WTC11 (cell line): Measurements from ENCODE around the gene NCCRP1. TPM values are rescaled to one million over a fixed set of nuclear protein-coding genes. Genes with fewer than 3 reads are reported as not detected.
A peak's percentile ranks its signal among the peaks of the same experiment; 100 is the strongest.

Experiments used
- ATAC-seq: fragments of 200-7000 bp; cut with Tn5 transposase; 2 replicates; pipeline ENCODE4 v1.10.0; 2021; ENCODE audit warnings: mild to moderate bottlenecking, moderate library complexity
- Bru-seq: library from RNA; stranded (reverse); fragments of 400-500 nt; gene quantifications from one replicate; lab custom pipeline; 2021; lab: Mats Ljungman, UMichigan
- CTCF ChIA-PET: fragments of 300-600 bp; sonication (Branson Sonifier 250); formaldehyde crosslinking; loops from one replicate; lab custom pipeline; 2021; ENCODE audit warnings: antibody characterized with exemption; lab: Charles Lee
- POLR2A ChIA-PET: fragments of 350-600 bp; sonication (Branson Sonifier 250); formaldehyde crosslinking; loops from one replicate; lab custom pipeline; 2021; ENCODE audit warnings: antibody characterized with exemption; lab: Charles Lee
- DNase-seq: peaks from one replicate; pipeline ENCODE4 v3.0.0; 2021; ENCODE audit warnings: low spot score
- H3K27ac Mint-ChIP-seq: 2 replicates; pipeline ENCODE4 v1.8.0; 2021; ENCODE audit warnings: mixed read lengths
- H3K27me3 Mint-ChIP-seq: 2 replicates; pipeline ENCODE4 v1.8.0; 2021; ENCODE audit warnings: low read depth, mild to moderate bottlenecking, moderate library complexity, mixed read lengths
- H3K36me3 Mint-ChIP-seq: 2 replicates; pipeline ENCODE4 v1.8.0; 2021; ENCODE audit warnings: mixed read lengths
- H3K4me1 Mint-ChIP-seq: 2 replicates; pipeline ENCODE4 v1.8.0; 2022; ENCODE audit warnings: mixed read lengths
- H3K4me3 Mint-ChIP-seq: 2 replicates; pipeline ENCODE4 v1.8.0; 2021; ENCODE audit warnings: mild to moderate bottlenecking, moderate library complexity, mixed read lengths
- H3K9me3 Mint-ChIP-seq: 2 replicates; pipeline ENCODE4 v1.8.0; 2021; ENCODE audit warnings: mixed read lengths
- AR ChIP-seq: fragments of 250-450 bp; sonication (Bioruptor Pico); IDR thresholded peaks from 2 replicates; pipeline ENCODE4 v1.9.0; 2021; ENCODE audit warnings: mild to moderate bottlenecking
- CREB1 ChIP-seq: sonication (generic); formaldehyde crosslinking; IDR thresholded peaks from 2 replicates; pipeline ENCODE4 v1.8.0; 2023; ENCODE audit warnings: mild to moderate bottlenecking, missing genetic modification reagents
- CREM ChIP-seq: sonication (generic); formaldehyde crosslinking; IDR thresholded peaks from 2 replicates; pipeline ENCODE4 v1.8.1; 2022; ENCODE audit warnings: mild to moderate bottlenecking, missing genetic modification reagents, moderate library complexity
- E2F1 ChIP-seq: sonication (generic); formaldehyde crosslinking; IDR thresholded peaks from 2 replicates; pipeline ENCODE4 v1.8.0; 2022; ENCODE audit warnings: mild to moderate bottlenecking, missing genetic modification reagents
- ERG ChIP-seq: fragments of 250-450 bp; sonication (Bioruptor Pico); IDR thresholded peaks from 2 replicates; pipeline ENCODE4 v1.8.0; 2021; ENCODE audit warnings: mild to moderate bottlenecking
- ESRRA ChIP-seq: sonication (generic); formaldehyde crosslinking; IDR thresholded peaks from 2 replicates; pipeline ENCODE4 v1.8.1; 2022; ENCODE audit warnings: mild to moderate bottlenecking, missing genetic modification reagents, borderline replicate concordance
- FOXJ3 ChIP-seq: sonication (generic); formaldehyde crosslinking; IDR thresholded peaks from 2 replicates; pipeline ENCODE4 v1.9.0; 2021; ENCODE audit warnings: missing genetic modification reagents, mild to moderate bottlenecking, borderline replicate concordance
- FOXP1 ChIP-seq: sonication (generic); formaldehyde crosslinking; IDR thresholded peaks from 2 replicates; pipeline ENCODE4 v1.8.0; 2022; ENCODE audit warnings: missing genetic modification reagents, mild to moderate bottlenecking, moderate library complexity, borderline replicate concordance
- FOXP4 ChIP-seq: sonication (generic); formaldehyde crosslinking; IDR thresholded peaks from 2 replicates; pipeline ENCODE4 v1.8.0; 2022; ENCODE audit warnings: mild to moderate bottlenecking, missing genetic modification reagents
- GRHL2 ChIP-seq: fragments of 250-450 bp; sonication (Bioruptor Pico); IDR thresholded peaks from 2 replicates; pipeline ENCODE4 v1.8.0; 2022; ENCODE audit warnings: mild to moderate bottlenecking, moderate library complexity; ENCODE audit not compliant: insufficient replicate concordance, severe bottlenecking
- IRF1 ChIP-seq: sonication (generic); formaldehyde crosslinking; IDR thresholded peaks from 2 replicates; pipeline ENCODE4 v1.8.0; 2023; ENCODE audit warnings: missing genetic modification reagents
- JUN ChIP-seq: sonication (generic); formaldehyde crosslinking; IDR thresholded peaks from 2 replicates; pipeline ENCODE4 v1.8.0; 2023; ENCODE audit warnings: mild to moderate bottlenecking, missing genetic modification reagents
- KAT7 ChIP-seq: sonication (generic); formaldehyde crosslinking; IDR thresholded peaks from 2 replicates; pipeline ENCODE4 v1.8.1; 2023; ENCODE audit warnings: missing genetic modification reagents, mild to moderate bottlenecking, borderline replicate concordance
- MXD4 ChIP-seq: fragments of 250-450 bp; sonication (Bioruptor Pico); IDR thresholded peaks from 2 replicates; pipeline ENCODE4 v1.8.0; 2021; ENCODE audit warnings: mild to moderate bottlenecking, moderate library complexity, borderline replicate concordance
- NFYB ChIP-seq: sonication (generic); formaldehyde crosslinking; conservative IDR thresholded peaks from 2 replicates; pipeline ENCODE4 v1.8.0; 2022; ENCODE audit warnings: low read depth, missing genetic modification reagents
- NR1H2 ChIP-seq: sonication (generic); formaldehyde crosslinking; IDR thresholded peaks from 2 replicates; pipeline ENCODE4 v1.9.0; 2021; ENCODE audit warnings: mild to moderate bottlenecking, moderate library complexity, missing genetic modification reagents
- NR2C2 ChIP-seq: sonication (generic); formaldehyde crosslinking; IDR thresholded peaks from 2 replicates; pipeline ENCODE4 v1.8.0; 2022; ENCODE audit warnings: mild to moderate bottlenecking, missing genetic modification reagents
- OVOL2 ChIP-seq: fragments of 250-450 bp; sonication (Bioruptor Pico); IDR thresholded peaks from 2 replicates; pipeline ENCODE4 v1.9.0; 2021; ENCODE audit warnings: mild to moderate bottlenecking, borderline replicate concordance
- PREB ChIP-seq: sonication (generic); formaldehyde crosslinking; IDR thresholded peaks from 2 replicates; pipeline ENCODE4 v1.8.1; 2022; ENCODE audit warnings: mild to moderate bottlenecking, missing genetic modification reagents, moderate library complexity, borderline replicate concordance
- RORB ChIP-seq: fragments of 250-450 bp; sonication (Bioruptor Pico); IDR thresholded peaks from 2 replicates; pipeline ENCODE4 v1.9.0; 2021; ENCODE audit warnings: mild to moderate bottlenecking
- SMAD3 ChIP-seq: sonication (generic); formaldehyde crosslinking; IDR thresholded peaks from 2 replicates; pipeline ENCODE4 v1.8.0; 2022; ENCODE audit warnings: missing genetic modification reagents, mild to moderate bottlenecking, borderline replicate concordance
- SP1 ChIP-seq: sonication (generic); formaldehyde crosslinking; conservative IDR thresholded peaks from 2 replicates; pipeline ENCODE4 v1.8.1; 2022; ENCODE audit warnings: missing genetic modification reagents
- TCF7 ChIP-seq: sonication (generic); formaldehyde crosslinking; IDR thresholded peaks from 2 replicates; pipeline ENCODE4 v1.8.0; 2022; ENCODE audit warnings: mild to moderate bottlenecking, low read depth, missing genetic modification reagents, moderate library complexity
- USF2 ChIP-seq: sonication (generic); formaldehyde crosslinking; IDR thresholded peaks from 2 replicates; pipeline ENCODE4 v1.8.1; 2023; ENCODE audit warnings: mild to moderate bottlenecking, missing genetic modification reagents, moderate library complexity
- ZBTB21 ChIP-seq: sonication (generic); formaldehyde crosslinking; IDR thresholded peaks from 2 replicates; pipeline ENCODE4 v1.8.1; 2023; ENCODE audit warnings: mild to moderate bottlenecking, missing genetic modification reagents, borderline replicate concordance
- ZNF121 ChIP-seq: sonication (generic); formaldehyde crosslinking; IDR thresholded peaks from 2 replicates; pipeline ENCODE4 v1.8.0; 2023; ENCODE audit warnings: missing genetic modification reagents
- ZNF671 ChIP-seq: fragments of 250-450 bp; sonication (Bioruptor Pico); IDR thresholded peaks from 2 replicates; pipeline ENCODE4 v1.8.0; 2021; ENCODE audit warnings: mild to moderate bottlenecking
- long read RNA-seq, 3 experiments: library from RNA in 1 of 3; library from capped mRNA in 1 of 3; library from polyadenylated mRNA in 1 of 3; unstranded in 2 of 3; stranded (forward) in 1 of 3; transcript quantifications; one replicate each; pipeline ENCODE4 v2.0.0, GENCODE V29; 2021
- total RNA-seq: library from RNA; stranded (reverse); gene quantifications from 3 replicates; pipeline ENCODE4 v1.2.3, GENCODE V29; 2021

The NCCRP1 gene
- 2.0 to 2.5 TPM (median 2.2 TPM) in 3 replicates for total RNA-seq
- percentile 23 among the genes with signal in this experiment for Bru-seq, nascent RNA
- long read RNA-seq, experiment 1, partial matches to known transcripts, result 0 of 4 reads
- long read RNA-seq, experiment 1, other reads (novel, unspliced or antisense), result 0 of 4 reads
- long read RNA-seq, experiment 2, partial matches to known transcripts, result 1 of 1 reads
- long read RNA-seq, experiment 2, other reads (novel, unspliced or antisense), result 0 of 1 reads
- long read RNA-seq, experiment 3, result 0 reads

GRCh38 chr19:39196860-39197562 lies at the start of gene NCCRP1:
Gene NCCRP1 (plus strand): TSS chr19:39196964. CDS start chr19:39196983, 19 bp downstream.
- DNase-seq (peak; percentile 68), ATAC-seq (peak; percentile 62)
- ChIA-PET CTCF (interaction anchor here (0.6 to 5.1 kb wide), 10 partner anchors 10 to 207 kb away, joined by 3 to 26 read pairs (median 4); partner anchors contain the start of gene PAK4), POLR2A (no interaction called here)
- no peaks in the 10 kb centered on the region for H3K36me3 Mint-ChIP-seq
- H3K27me3 Mint-ChIP-seq, result peaks cover 64% of the 10 kb centered on the region
- H3K4me1 Mint-ChIP-seq, result peaks cover 22% of the 10 kb centered on the region
- no peaks in the 10 kb centered on the region for H3K9me3 Mint-ChIP-seq
- H3K27ac Mint-ChIP-seq, result no peak within 1 kb of the TSS
- H3K4me3 Mint-ChIP-seq, result peak within 1 kb of the TSS; percentile 67
- no peak for TF ChIP-seq USF2 (CRISPR knock-in tag)
- peak; percentile 58; the same call in 1 of the 2 replicates for TF ChIP-seq ZNF121
- no peak for TF ChIP-seq E2F1 (CRISPR knock-in tag)
- TF ChIP-seq ZBTB21 (CRISPR knock-in tag), result no peak
- TF ChIP-seq CREM (CRISPR knock-in tag), result no peak
- no peak for TF ChIP-seq AR (CRISPR knock-in tag)
- no peak for TF ChIP-seq MXD4 (CRISPR knock-in tag)
- TF ChIP-seq TCF7 (CRISPR knock-in tag), result no peak; the same call in 1 of the 2 replicates
- no peak for TF ChIP-seq RORB
- 0 out of 2 replicates have a peak, but pooled peaks have one; percentile 72 for TF ChIP-seq SMAD3 (CRISPR knock-in tag)
- no peak for TF ChIP-seq NR1H2 (CRISPR knock-in tag)
- no peak for TF ChIP-seq GRHL2 (CRISPR knock-in tag)
- TF ChIP-seq FOXP4 (CRISPR knock-in tag), result peak; percentile 92
- peak; percentile 66; the same call in 1 of the 2 replicates for TF ChIP-seq NR2C2 (CRISPR knock-in tag)
- 0 out of 2 replicates have a peak, but pooled peaks have one; percentile 36 for TF ChIP-seq IRF1 (CRISPR knock-in tag)
- TF ChIP-seq JUN (CRISPR knock-in tag), result peak; percentile 72; the same call in 1 of the 2 replicates
- no peak for TF ChIP-seq FOXJ3 (CRISPR knock-in tag)
- no peak for TF ChIP-seq ZNF671 (CRISPR knock-in tag)
- TF ChIP-seq ESRRA, result 0 out of 2 replicates have a peak, but pooled peaks have one; percentile 34
- peak; percentile 68 for TF ChIP-seq SP1
- TF ChIP-seq PREB (CRISPR knock-in tag), result no peak
- TF ChIP-seq KAT7 (CRISPR knock-in tag), result no peak
- no peak for TF ChIP-seq OVOL2 (CRISPR knock-in tag)
- TF ChIP-seq CREB1 (CRISPR knock-in tag), result no peak
- peak; percentile 47; the same call in 1 of the 2 replicates for TF ChIP-seq NFYB (CRISPR knock-in tag)
- TF ChIP-seq FOXP1 (CRISPR knock-in tag), result peak; percentile 98
- TF ChIP-seq ERG (CRISPR knock-in tag), result no peak
